Neural cell (in vitro differentiated cells): ENCODE results near the gene TIMP4. TPM values are rescaled to one million over a fixed set of nuclear protein-coding genes. Genes with fewer than 3 reads are reported as not detected.

ENCODE experiments used
- H2AFZ ChIP-seq: fragments of 200-600, 300-800 bp; sonication (generic), shearing (Covaris generic); 2 replicates; pipeline ENCODE4 v1.6.0; 2014; ENCODE audit warnings: low read depth, mild to moderate bottlenecking, antibody characterized with exemption, low read length, moderate library complexity
- H3F3A ChIP-seq: fragments of 200-600 bp; shearing (Covaris generic); 2 replicates; pipeline ENCODE4 v1.6.1; 2016; ENCODE audit warnings: mild to moderate bottlenecking, moderate library complexity, mixed read lengths, antibody characterized with exemption, low read length; ENCODE audit not compliant: insufficient read depth, poor library complexity, severe bottlenecking
- H3K27ac ChIP-seq: fragments of 200-600, 300-800 bp; sonication (generic), shearing (Covaris generic); 2 replicates; pipeline ENCODE4 v1.5.1; 2014; ENCODE audit warnings: mild to moderate bottlenecking, low read length, moderate library complexity
- H3K27me3 ChIP-seq: fragments of 300-800, 200-600 bp; sonication (generic), shearing (Covaris generic); 2 replicates; pipeline ENCODE4 v1.6.0; 2014; ENCODE audit warnings: mild to moderate bottlenecking, low read depth, low read length, moderate library complexity; ENCODE audit not compliant: insufficient read depth
- H3K36me3 ChIP-seq: fragments of 300-800, 200-600 bp; sonication (generic), shearing (Covaris generic); 2 replicates; pipeline ENCODE4 v1.5.1; 2014; ENCODE audit warnings: mild to moderate bottlenecking, antibody characterized with exemption, low read length, moderate library complexity; ENCODE audit not compliant: insufficient read depth
- H3K4me2 ChIP-seq: fragments of 300-800, 200-600 bp; sonication (generic), shearing (Covaris generic); 2 replicates; pipeline ENCODE4 v1.6.0; 2014; ENCODE audit warnings: mild to moderate bottlenecking, low read length
- H3K4me3 ChIP-seq: fragments of 300-800, 200-600 bp; sonication (generic), shearing (Covaris generic); 2 replicates; pipeline ENCODE4 v1.5.1; 2014; ENCODE audit warnings: mild to moderate bottlenecking, low read length, moderate library complexity
- H3K79me2 ChIP-seq: fragments of 200-600 bp; shearing (Covaris generic); replicated peaks from 2 replicates; pipeline ENCODE4 v1.6.0; 2014; ENCODE audit warnings: mild to moderate bottlenecking, low read length, moderate library complexity; ENCODE audit not compliant: insufficient read depth
- H3K9ac ChIP-seq: fragments of 300-800, 200-600 bp; sonication (generic), shearing (Covaris generic); 2 replicates; pipeline ENCODE4 v1.6.1; 2016; ENCODE audit warnings: mild to moderate bottlenecking, low read length, mixed read lengths
- H3K9me2 ChIP-seq: fragments of 200-600 bp; shearing (Covaris generic); 2 replicates; pipeline ENCODE4 v1.6.1; 2016; ENCODE audit warnings: mild to moderate bottlenecking, low read length, mixed read lengths; ENCODE audit not compliant: insufficient read depth
- H3K9me3 ChIP-seq: fragments of 200-600, 300-800 bp; sonication (generic), shearing (Covaris generic); 2 replicates; pipeline ENCODE4 v1.6.1; 2016; ENCODE audit warnings: mild to moderate bottlenecking, mixed run types, low read length, moderate library complexity, mixed read lengths
- H4K20me1 ChIP-seq: fragments of 200-600 bp; shearing (Covaris generic); 2 replicates; pipeline ENCODE4 v1.6.1; 2016; ENCODE audit warnings: mild to moderate bottlenecking, mixed run types; ENCODE audit not compliant: insufficient read depth
- EP300 ChIP-seq: fragments of 450-650 bp; conservative IDR thresholded peaks from 2 replicates; pipeline ENCODE4 v1.6.1; 2014; ENCODE audit warnings: antibody characterized with exemption, mild to moderate bottlenecking, moderate library complexity; ENCODE audit not compliant: poor library complexity, severe bottlenecking
- EZH2 ChIP-seq: fragments of 200-600, 300-800 bp; shearing (Covaris generic), sonication (generic); IDR thresholded peaks from 2 replicates; pipeline ENCODE4 v1.6.1; 2014; ENCODE audit warnings: antibody characterized with exemption, low read length, borderline replicate concordance, mild to moderate bottlenecking; ENCODE audit not compliant: insufficient read depth, poor library complexity, severe bottlenecking
- MXI1 ChIP-seq: fragments of 450-650 bp; conservative IDR thresholded peaks from 2 replicates; pipeline ENCODE4 v1.6.1; 2014; ENCODE audit warnings: antibody characterized with exemption, mild to moderate bottlenecking; ENCODE audit not compliant: poor library complexity, severe bottlenecking
- POLR2AphosphoS5 ChIP-seq: IDR thresholded peaks from 2 replicates; pipeline ENCODE4 v1.6.1; 2012
- RAD21 ChIP-seq: fragments of 450-650 bp; conservative IDR thresholded peaks from 2 replicates; pipeline ENCODE4 v1.6.1; 2014; ENCODE audit warnings: antibody characterized with exemption, mild to moderate bottlenecking, moderate library complexity
- SMC3 ChIP-seq: fragments of 450-650 bp; conservative IDR thresholded peaks from 2 replicates; pipeline ENCODE4 v1.6.1; 2014; ENCODE audit warnings: antibody characterized with exemption, mild to moderate bottlenecking, moderate library complexity; ENCODE audit not compliant: poor library complexity
- TAF1 ChIP-seq: IDR thresholded peaks from 2 replicates; pipeline ENCODE4 v1.6.1; 2012; ENCODE audit warnings: low read depth
- polyA plus RNA-seq: library from polyadenylated mRNA; depleted of rRNA; stranded (reverse); fragments of >200 nt; gene quantifications from 2 replicates; pipeline ENCODE4 v1.2.3, GENCODE V29; 2014
- TF ChIP-seq, protein P1 (sequence below): IDR thresholded peaks from 2 replicates; pipeline ENCODE4 v1.6.1; 2012; ENCODE audit warnings: borderline replicate concordance
- TF ChIP-seq, protein P2 (sequence below): fragments of 450-650 bp; IDR thresholded peaks from 2 replicates; pipeline ENCODE4 v1.5.1; 2014; ENCODE audit warnings: antibody characterized with exemption, mild to moderate bottlenecking, moderate library complexity; ENCODE audit not compliant: poor library complexity, severe bottlenecking

The TIMP4 gene
- polyA plus RNA-seq, 1 donor from 2014 or later = not detected

- H3K4me3 ChIP-seq = no peak overlapping the region
- H3K9me2 ChIP-seq = no peaks in the 10 kb centered on the region
- H3K27me3 ChIP-seq = no peaks in the 10 kb centered on the region
- TF ChIP-seq MXI1 = no peak
- TF ChIP-seq POLR2AphosphoS5 = no peak
- no peak for TF ChIP-seq TAF1
- no peak overlapping the region for H2AFZ ChIP-seq
- no peaks in the 10 kb centered on the region for H4K20me1 ChIP-seq
- no peaks in the 10 kb centered on the region for H3K79me2 ChIP-seq
- no peak overlapping the region for H3K9ac ChIP-seq
- H3K36me3 ChIP-seq = no peaks in the 10 kb centered on the region
- no peak overlapping the region for H3K4me2 ChIP-seq
- no peak overlapping the region for H3K27ac ChIP-seq
- no peaks in the 10 kb centered on the region for H3K9me3 ChIP-seq
- H3F3A ChIP-seq = no peaks in the 10 kb centered on the region
Measured at GRCh38 chr3:12197475-12197874, 38.8 kb upstream of the TIMP4 start.

DNA sequence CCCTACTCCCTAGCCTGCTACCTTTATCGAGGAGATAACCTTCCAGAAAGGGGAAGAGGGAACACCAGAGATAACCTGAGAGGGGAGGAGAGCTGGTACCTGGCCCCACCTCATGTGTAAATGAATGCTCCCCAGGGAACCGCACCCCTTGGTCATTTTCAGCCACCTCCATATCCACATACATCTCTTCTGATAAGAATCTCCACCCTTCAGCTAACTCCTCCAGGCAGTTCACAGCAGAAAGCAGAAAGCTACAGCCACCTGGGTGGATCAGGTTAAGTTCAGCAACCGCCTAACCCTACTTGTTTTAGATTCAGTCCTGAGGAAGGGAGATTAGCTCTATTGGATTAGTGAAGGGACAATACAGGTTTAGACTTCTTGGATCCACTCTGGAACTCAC is 38.0 kb upstream of the TIMP4 start:
- Histone ChIP-seq H3K27ac (no peak overlapping the region), H2AFZ (no peak overlapping the region), H3K4me2 (no peak overlapping the region), H4K20me1 (no peaks in the 10 kb centered on the region), H3K27me3 (no peaks in the 10 kb centered on the region), H3K9me2 (no peaks in the 10 kb centered on the region), H3F3A (no peaks in the 10 kb centered on the region), H3K9ac (no peak overlapping the region), H3K36me3 (no peaks in the 10 kb centered on the region), H3K9me3 (no peaks in the 10 kb centered on the region), H3K79me2 (no peaks in the 10 kb centered on the region), H3K4me3 (no peak overlapping the region)
- no peak for TF ChIP-seq EP300
- no peak for TF ChIP-seq TAF1
- no peak for TF ChIP-seq EZH2
- TF ChIP-seq, protein P1, sequence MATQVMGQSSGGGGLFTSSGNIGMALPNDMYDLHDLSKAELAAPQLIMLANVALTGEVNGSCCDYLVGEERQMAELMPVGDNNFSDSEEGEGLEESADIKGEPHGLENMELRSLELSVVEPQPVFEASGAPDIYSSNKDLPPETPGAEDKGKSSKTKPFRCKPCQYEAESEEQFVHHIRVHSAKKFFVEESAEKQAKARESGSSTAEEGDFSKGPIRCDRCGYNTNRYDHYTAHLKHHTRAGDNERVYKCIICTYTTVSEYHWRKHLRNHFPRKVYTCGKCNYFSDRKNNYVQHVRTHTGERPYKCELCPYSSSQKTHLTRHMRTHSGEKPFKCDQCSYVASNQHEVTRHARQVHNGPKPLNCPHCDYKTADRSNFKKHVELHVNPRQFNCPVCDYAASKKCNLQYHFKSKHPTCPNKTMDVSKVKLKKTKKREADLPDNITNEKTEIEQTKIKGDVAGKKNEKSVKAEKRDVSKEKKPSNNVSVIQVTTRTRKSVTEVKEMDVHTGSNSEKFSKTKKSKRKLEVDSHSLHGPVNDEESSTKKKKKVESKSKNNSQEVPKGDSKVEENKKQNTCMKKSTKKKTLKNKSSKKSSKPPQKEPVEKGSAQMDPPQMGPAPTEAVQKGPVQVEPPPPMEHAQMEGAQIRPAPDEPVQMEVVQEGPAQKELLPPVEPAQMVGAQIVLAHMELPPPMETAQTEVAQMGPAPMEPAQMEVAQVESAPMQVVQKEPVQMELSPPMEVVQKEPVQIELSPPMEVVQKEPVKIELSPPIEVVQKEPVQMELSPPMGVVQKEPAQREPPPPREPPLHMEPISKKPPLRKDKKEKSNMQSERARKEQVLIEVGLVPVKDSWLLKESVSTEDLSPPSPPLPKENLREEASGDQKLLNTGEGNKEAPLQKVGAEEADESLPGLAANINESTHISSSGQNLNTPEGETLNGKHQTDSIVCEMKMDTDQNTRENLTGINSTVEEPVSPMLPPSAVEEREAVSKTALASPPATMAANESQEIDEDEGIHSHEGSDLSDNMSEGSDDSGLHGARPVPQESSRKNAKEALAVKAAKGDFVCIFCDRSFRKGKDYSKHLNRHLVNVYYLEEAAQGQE = no peak
- no peak for TF ChIP-seq POLR2AphosphoS5
- no peak for TF ChIP-seq SMC3
- TF ChIP-seq MXI1 = no peak
- TF ChIP-seq RAD21 = no peak
- TF ChIP-seq, protein P2, sequence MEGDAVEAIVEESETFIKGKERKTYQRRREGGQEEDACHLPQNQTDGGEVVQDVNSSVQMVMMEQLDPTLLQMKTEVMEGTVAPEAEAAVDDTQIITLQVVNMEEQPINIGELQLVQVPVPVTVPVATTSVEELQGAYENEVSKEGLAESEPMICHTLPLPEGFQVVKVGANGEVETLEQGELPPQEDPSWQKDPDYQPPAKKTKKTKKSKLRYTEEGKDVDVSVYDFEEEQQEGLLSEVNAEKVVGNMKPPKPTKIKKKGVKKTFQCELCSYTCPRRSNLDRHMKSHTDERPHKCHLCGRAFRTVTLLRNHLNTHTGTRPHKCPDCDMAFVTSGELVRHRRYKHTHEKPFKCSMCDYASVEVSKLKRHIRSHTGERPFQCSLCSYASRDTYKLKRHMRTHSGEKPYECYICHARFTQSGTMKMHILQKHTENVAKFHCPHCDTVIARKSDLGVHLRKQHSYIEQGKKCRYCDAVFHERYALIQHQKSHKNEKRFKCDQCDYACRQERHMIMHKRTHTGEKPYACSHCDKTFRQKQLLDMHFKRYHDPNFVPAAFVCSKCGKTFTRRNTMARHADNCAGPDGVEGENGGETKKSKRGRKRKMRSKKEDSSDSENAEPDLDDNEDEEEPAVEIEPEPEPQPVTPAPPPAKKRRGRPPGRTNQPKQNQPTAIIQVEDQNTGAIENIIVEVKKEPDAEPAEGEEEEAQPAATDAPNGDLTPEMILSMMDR = no peak

GRCh38 chr3:12195231-12195630 is 36.5 kb upstream of the TIMP4 start:
- TF ChIP-seq EZH2 (no peak), TAF1 (no peak), SMC3 (no peak), RAD21 (no peak), POLR2AphosphoS5 (no peak), EP300 (no peak), MXI1 (no peak)
- TF ChIP-seq, protein P2 = no peak
- TF ChIP-seq, protein P1 = no peak
- Histone ChIP-seq H3K27me3 (no peaks in the 10 kb centered on the region), H3F3A (no peaks in the 10 kb centered on the region), H2AFZ (no peak overlapping the region), H3K36me3 (no peaks in the 10 kb centered on the region), H4K20me1 (no peaks in the 10 kb centered on the region), H3K4me2 (no peak overlapping the region), H3K27ac (no peak overlapping the region), H3K9me2 (no peaks in the 10 kb centered on the region), H3K79me2 (no peaks in the 10 kb centered on the region), H3K9ac (no peak overlapping the region), H3K9me3 (no peaks in the 10 kb centered on the region), H3K4me3 (no peak overlapping the region)
